Stomach smooth muscle (tissue), 2 donors: ENCODE data around the gene CSNK1G2.

Experiments used
- H3K27ac ChIP-seq: one replicate; pipeline ENCODE4 v1.7.0; 2013; ENCODE audit warnings: mild to moderate bottlenecking, low read length, inconsistent platforms
- H3K27me3 ChIP-seq, 2 donors: one replicate each; pipeline ENCODE4 v1.7.0; 2013; ENCODE audit warnings: low read length in 2 of 2; ENCODE audit not compliant: insufficient read depth in 2 of 2, control insufficient read depth in 1 of 2
- H3K36me3 ChIP-seq, 2 donors: one replicate each; pipeline ENCODE4 v1.7.0; 2013; ENCODE audit warnings: low read length in 2 of 2; ENCODE audit not compliant: control insufficient read depth in 2 of 2, insufficient read depth in 2 of 2
- H3K4me1 ChIP-seq: one replicate; pipeline ENCODE4 v1.7.0; 2013; ENCODE audit warnings: low read length; ENCODE audit not compliant: control insufficient read depth, insufficient read depth
- H3K4me3 ChIP-seq, 2 donors: one replicate each; pipeline ENCODE4 v1.7.0; 2013; ENCODE audit warnings: low read length in 2 of 2
- H3K9ac ChIP-seq, 2 donors: one replicate each; pipeline ENCODE4 v1.7.0; 2013; ENCODE audit warnings: low read length in 2 of 2, mild to moderate bottlenecking in 1 of 2
- H3K9me3 ChIP-seq, 2 donors: one replicate each; pipeline ENCODE4 v1.7.0; 2013; ENCODE audit warnings: low read length in 2 of 2; ENCODE audit not compliant: control insufficient read depth in 2 of 2
- donor health status: healthy.
- donor health status: Pancreatic carcinoma.

The CSNK1G2 gene

GRCh38 chr19:1908364-1908678, 32.7 kb upstream of the CSNK1G2 start:
- Histone ChIP-seq H3K36me3 (peaks cover 0 to 2% of the 10 kb centered on the region in 2 donors), H3K4me3 (no peak overlapping the region), H3K27me3 (no peaks in the 10 kb centered on the region), H3K27ac (no peak overlapping the region), H3K4me1 (peaks cover 17% of the 10 kb centered on the region), H3K9me3 (no peaks in the 10 kb centered on the region), H3K9ac (no peak overlapping the region)

GRCh38 chr19:1909761-1910080, 31.3 kb upstream of the CSNK1G2 start:
- Histone ChIP-seq H3K9me3 (no peaks in the 10 kb centered on the region), H3K4me1 (peaks cover 15% of the 10 kb centered on the region), H3K27ac (no peak overlapping the region), H3K9ac (no peak overlapping the region), H3K4me3 (no peak overlapping the region), H3K27me3 (no peaks in the 10 kb centered on the region), H3K36me3 (peaks cover 0 to 2% of the 10 kb centered on the region in 2 donors)

GRCh38 chr19:1910177-1910576, 30.8 kb upstream of the CSNK1G2 start:
- no peak overlapping the region for H3K4me3 ChIP-seq
- no peaks in the 10 kb centered on the region for H3K27me3 ChIP-seq
- H3K27ac ChIP-seq: no peak overlapping the region
- H3K9me3 ChIP-seq: no peaks in the 10 kb centered on the region
- H3K4me1 ChIP-seq: peaks cover 13% of the 10 kb centered on the region
- H3K36me3 ChIP-seq: peaks cover 3 to 4% of the 10 kb centered on the region in 2 donors
- no peak overlapping the region for H3K9ac ChIP-seq

- H3K4me1 ChIP-seq: peaks cover 7% of the 10 kb centered on the region
- no peak overlapping the region for H3K9ac ChIP-seq
- H3K27ac ChIP-seq: no peak overlapping the region
Observed at GRCh38 chr19:1911098-1911497, 29.9 kb upstream of the CSNK1G2 start.

GRCh38 chr19:1911995-1912394, 29.0 kb upstream of the CSNK1G2 start:
- Histone ChIP-seq H3K27ac (no peak overlapping the region), H3K27me3 (no peaks in the 10 kb centered on the region), H3K9ac (no peak overlapping the region), H3K36me3 (peaks cover 4% of the 10 kb centered on the region in 2 donors), H3K4me1 (peaks cover 7% of the 10 kb centered on the region), H3K4me3 (no peak overlapping the region), H3K9me3 (no peaks in the 10 kb centered on the region)

More at GRCh38 chr19:1911098-1911497, 29.9 kb upstream of the CSNK1G2 start:
- Histone ChIP-seq H3K36me3 (peaks cover 4% of the 10 kb centered on the region in 2 donors), H3K27me3 (no peaks in the 10 kb centered on the region), H3K4me3 (no peak overlapping the region), H3K9me3 (no peaks in the 10 kb centered on the region)

GRCh38 chr19:1912760-1913505, 28.0 kb upstream of the CSNK1G2 start:
- no peaks in the 10 kb centered on the region for H3K9me3 ChIP-seq
- H3K36me3 ChIP-seq: peaks cover 4 to 5% of the 10 kb centered on the region in 2 donors
- H3K27ac ChIP-seq: no peak overlapping the region
- H3K9ac ChIP-seq: no peak overlapping the region
- H3K27me3 ChIP-seq: no peaks in the 10 kb centered on the region
- H3K4me1 ChIP-seq: peaks cover 7% of the 10 kb centered on the region
- no peak overlapping the region for H3K4me3 ChIP-seq

- Histone ChIP-seq H3K27ac (no peak overlapping the region), H3K4me1 (peaks cover 7% of the 10 kb centered on the region), H3K9me3 (no peaks in the 10 kb centered on the region), H3K36me3 (peaks cover 4 to 8% of the 10 kb centered on the region in 2 donors), H3K27me3 (no peaks in the 10 kb centered on the region), H3K4me3 (no peak overlapping the region), H3K9ac (no peak overlapping the region)
Observed at GRCh38 chr19:1913781-1914577, 27.0 kb upstream of the CSNK1G2 start.

GRCh38 chr19:1914826-1915341, 26.1 kb upstream of the CSNK1G2 start:
- Histone ChIP-seq H3K27ac (no peak overlapping the region), H3K9ac (no peak overlapping the region), H3K4me3 (no peak overlapping the region), H3K36me3 (peaks cover 4 to 8% of the 10 kb centered on the region in 2 donors), H3K4me1 (no peaks in the 10 kb centered on the region), H3K27me3 (no peaks in the 10 kb centered on the region), H3K9me3 (no peaks in the 10 kb centered on the region)

- H3K9ac ChIP-seq: no peak overlapping the region
- no peak overlapping the region for H3K27ac ChIP-seq
- no peaks in the 10 kb centered on the region for H3K9me3 ChIP-seq
- no peak overlapping the region for H3K4me3 ChIP-seq
- no peaks in the 10 kb centered on the region for H3K27me3 ChIP-seq
- H3K4me1 ChIP-seq: no peaks in the 10 kb centered on the region
- peaks cover 6 to 13% of the 10 kb centered on the region in 2 donors for H3K36me3 ChIP-seq
Observed at GRCh38 chr19:1917146-1917545, 23.8 kb upstream of the CSNK1G2 start.

GRCh38 chr19:1917926-1918325, 23.0 kb upstream of the CSNK1G2 start:
- no peak overlapping the region for H3K27ac ChIP-seq

GRCh38 chr19:1918975-1919374, 22.0 kb upstream of the CSNK1G2 start:
- H3K4me3 ChIP-seq: no peak overlapping the region
- H3K27ac ChIP-seq: no peak overlapping the region
- H3K9me3 ChIP-seq: no peaks in the 10 kb centered on the region
- H3K27me3 ChIP-seq: no peaks in the 10 kb centered on the region
- peaks cover 11 to 17% of the 10 kb centered on the region in 2 donors for H3K36me3 ChIP-seq
- no peak overlapping the region for H3K9ac ChIP-seq
- no peaks in the 10 kb centered on the region for H3K4me1 ChIP-seq

More at GRCh38 chr19:1917926-1918325, 23.0 kb upstream of the CSNK1G2 start:
- no peaks in the 10 kb centered on the region for H3K4me1 ChIP-seq
- H3K9me3 ChIP-seq: no peaks in the 10 kb centered on the region
- no peak overlapping the region for H3K9ac ChIP-seq
- no peaks in the 10 kb centered on the region for H3K27me3 ChIP-seq
- H3K36me3 ChIP-seq: peaks cover 10 to 17% of the 10 kb centered on the region in 2 donors
- no peak overlapping the region for H3K4me3 ChIP-seq
